PFSK-1 (cell line): ENCODE measurements around the gene ABCC2.

ENCODE experiments used
- REST ChIP-seq, 2 experiments: IDR thresholded peaks; 2 replicates each; pipeline versions ENCODE4 v1.6.1 to v1.8.0; 2011 to 2012; ENCODE audit warnings: low read depth in 2 of 2, low read length in 2 of 2, control low read depth in 1 of 2, inconsistent platforms in 1 of 2, mild to moderate bottlenecking in 1 of 2, moderate library complexity in 1 of 2; ENCODE audit not compliant: insufficient read depth in 1 of 2
- TAF1 ChIP-seq: IDR thresholded peaks from 2 replicates; pipeline ENCODE4 v1.6.1; 2012; ENCODE audit warnings: low read length, control low read depth, borderline replicate concordance; ENCODE audit not compliant: insufficient read depth

DNA sequence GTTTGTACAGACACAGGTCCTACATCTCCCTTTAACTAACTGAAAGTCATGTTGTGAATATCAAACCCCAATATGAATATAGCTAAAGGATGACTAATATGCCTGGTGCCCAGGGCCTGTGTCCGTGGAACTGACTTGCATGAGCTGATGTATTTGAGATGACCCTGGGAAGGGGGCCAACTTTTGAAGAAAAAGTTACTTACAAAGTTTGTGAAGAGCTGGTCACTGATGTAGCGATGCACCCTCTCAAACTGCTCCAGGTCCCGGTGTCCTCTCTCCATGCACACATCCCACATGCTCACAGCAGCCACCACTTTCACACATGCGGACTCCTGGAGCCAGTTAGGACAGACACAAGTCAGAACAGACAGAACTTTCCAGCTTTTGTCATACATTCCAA is 106.2 kb downstream of the ABCC2 start:
- no peak for TF ChIP-seq REST (IDR thresholded peaks at IDR 0.05; ENCODE audit: insufficient read depth in 1 of 2, low read depth in 2 of 2, low read length in 2 of 2)
- TF ChIP-seq TAF1: no peak
